Measurements from ENCODE around the gene RHBDD1. TPM values are rescaled to one million over a fixed set of nuclear protein-coding genes. Genes with fewer than 3 reads are reported as not detected.

Gene RHBDD1
- total RNA-seq, 1 donor from 2014 or later: 21.9 TPM

GRCh38 chr2:226873051-226873620, 37.3 kb downstream of the RHBDD1 start:
- Mint-ChIP-seq H3K27me3 (ENCODE audit: unreplicated experiment) (peaks cover 1% of the 10 kb centered on the region), H3K27ac (ENCODE audit: unreplicated experiment) (no peak overlapping the region), H3K4me1 (ENCODE audit: unreplicated experiment) (peaks cover 23% of the 10 kb centered on the region), H3K36me3 (ENCODE audit: low read depth, unreplicated experiment) (no peaks in the 10 kb centered on the region), H3K4me3 (ENCODE audit: unreplicated experiment) (no peak overlapping the region), H3K9me3 (ENCODE audit: unreplicated experiment) (no peaks in the 10 kb centered on the region)
- no peak for DNase-seq (ENCODE audit: low spot score)
- TF ChIP-seq CTCF (IDR thresholded peaks at IDR 0.05; ENCODE audit: unreplicated experiment): no peak

- no peak overlapping the region for H3K4me3 Mint-ChIP-seq (ENCODE audit: unreplicated experiment)
- H3K27me3 Mint-ChIP-seq (ENCODE audit: unreplicated experiment): peaks cover 1% of the 10 kb centered on the region
- H3K36me3 Mint-ChIP-seq (ENCODE audit: low read depth, unreplicated experiment): no peaks in the 10 kb centered on the region
- no peak overlapping the region for H3K27ac Mint-ChIP-seq (ENCODE audit: unreplicated experiment)
- no peak for DNase-seq (ENCODE audit: low spot score)
- TF ChIP-seq CTCF (IDR thresholded peaks at IDR 0.05; ENCODE audit: unreplicated experiment): no peak
- H3K4me1 Mint-ChIP-seq (ENCODE audit: unreplicated experiment): peaks cover 19% of the 10 kb centered on the region
- no peaks in the 10 kb centered on the region for H3K9me3 Mint-ChIP-seq (ENCODE audit: unreplicated experiment)
Observed at GRCh38 chr2:226873826-226874225, 38.0 kb downstream of the RHBDD1 start.

- H3K4me1 Mint-ChIP-seq (ENCODE audit: unreplicated experiment): peaks cover 16% of the 10 kb centered on the region
- H3K9me3 Mint-ChIP-seq (ENCODE audit: unreplicated experiment): no peaks in the 10 kb centered on the region
- DNase-seq (ENCODE audit: low spot score): no peak
- no peaks in the 10 kb centered on the region for H3K36me3 Mint-ChIP-seq (ENCODE audit: low read depth, unreplicated experiment)
- no peak overlapping the region for H3K27ac Mint-ChIP-seq (ENCODE audit: unreplicated experiment)
- peaks cover 1% of the 10 kb centered on the region for H3K27me3 Mint-ChIP-seq (ENCODE audit: unreplicated experiment)
- TF ChIP-seq CTCF (IDR thresholded peaks at IDR 0.05; ENCODE audit: unreplicated experiment): no peak
- H3K4me3 Mint-ChIP-seq (ENCODE audit: unreplicated experiment): no peak overlapping the region
Observed at GRCh38 chr2:226874749-226875148, 38.9 kb downstream of the RHBDD1 start.

- Mint-ChIP-seq H3K9me3 (ENCODE audit: unreplicated experiment) (no peaks in the 10 kb centered on the region), H3K27me3 (ENCODE audit: unreplicated experiment) (peaks cover 1% of the 10 kb centered on the region), H3K4me1 (ENCODE audit: unreplicated experiment) (peaks cover 17% of the 10 kb centered on the region), H3K27ac (ENCODE audit: unreplicated experiment) (no peak overlapping the region), H3K4me3 (ENCODE audit: unreplicated experiment) (no peak overlapping the region), H3K36me3 (ENCODE audit: low read depth, unreplicated experiment) (no peaks in the 10 kb centered on the region)
- TF ChIP-seq CTCF (IDR thresholded peaks at IDR 0.05; ENCODE audit: unreplicated experiment): no peak
- DNase-seq (ENCODE audit: low spot score): no peak
Observed at GRCh38 chr2:226875438-226876225, 39.8 kb downstream of the RHBDD1 start.

GRCh38 chr2:226877491-226877890, 41.6 kb downstream of the RHBDD1 start:
- no peak for DNase-seq (ENCODE audit: low spot score)
- Mint-ChIP-seq H3K27ac (ENCODE audit: unreplicated experiment) (no peak overlapping the region), H3K36me3 (ENCODE audit: low read depth, unreplicated experiment) (no peaks in the 10 kb centered on the region), H3K4me1 (ENCODE audit: unreplicated experiment) (peaks cover 20% of the 10 kb centered on the region), H3K27me3 (ENCODE audit: unreplicated experiment) (peaks cover 1% of the 10 kb centered on the region), H3K9me3 (ENCODE audit: unreplicated experiment) (no peaks in the 10 kb centered on the region), H3K4me3 (ENCODE audit: unreplicated experiment) (no peak overlapping the region)
- no peak for TF ChIP-seq CTCF (IDR thresholded peaks at IDR 0.05; ENCODE audit: unreplicated experiment)
